ENCODE data around the gene JMJD1C.
A peak's percentile ranks its signal among the peaks of the same experiment; 100 is the strongest.

JMJD1C gene

DNA sequence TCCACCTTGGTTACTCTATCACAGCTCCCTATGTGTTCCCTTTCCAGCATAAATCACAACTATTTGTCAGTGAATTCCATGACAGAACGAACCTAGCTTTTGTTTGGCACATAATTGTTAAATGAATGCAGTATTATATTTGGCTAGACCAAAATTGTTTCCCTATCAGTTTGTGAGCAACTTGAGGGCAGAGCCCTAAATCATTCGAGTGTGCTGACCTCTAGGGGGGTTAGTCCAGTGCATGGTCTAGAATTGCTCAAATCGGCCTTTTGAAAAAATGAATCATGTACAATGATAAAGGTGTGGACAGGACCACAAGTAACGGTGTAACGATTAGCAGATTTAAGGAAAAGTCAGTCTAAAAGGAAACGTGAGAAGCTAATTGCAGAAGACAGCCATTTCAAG is 333.1 kb downstream of the JMJD1C start:
- H3K4me3 ChIP-seq = peak overlapping the region in 4 of 7 experiments; percentile 70 to 90 (median 80)
- peak overlapping the region in 15 of 21 experiments; percentile 43 to 100 (median 95) for H3K27ac ChIP-seq

DNA sequence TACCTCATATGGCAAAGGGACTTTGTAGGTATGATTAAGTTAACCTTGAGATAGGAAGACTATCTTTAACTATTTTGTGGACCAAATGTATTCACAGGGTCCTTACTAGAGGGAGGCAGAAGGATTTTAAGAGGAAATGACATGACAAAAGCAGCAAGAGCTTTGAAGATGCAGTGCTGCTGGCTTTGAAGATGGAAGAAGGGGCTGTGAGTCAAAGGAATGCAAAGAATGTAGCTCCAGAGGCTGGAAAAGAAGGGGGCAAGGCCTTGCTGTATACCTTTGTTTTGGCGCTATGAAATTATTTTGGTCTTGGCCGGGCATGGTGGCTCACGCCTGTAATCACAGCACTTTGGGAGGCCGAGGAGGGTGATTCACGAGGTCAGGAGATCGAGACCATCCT is 335.9 kb downstream of the JMJD1C start:
- H3K4me3 ChIP-seq = no peak overlapping the region
- H3K27ac ChIP-seq = no peak overlapping the region

DNA sequence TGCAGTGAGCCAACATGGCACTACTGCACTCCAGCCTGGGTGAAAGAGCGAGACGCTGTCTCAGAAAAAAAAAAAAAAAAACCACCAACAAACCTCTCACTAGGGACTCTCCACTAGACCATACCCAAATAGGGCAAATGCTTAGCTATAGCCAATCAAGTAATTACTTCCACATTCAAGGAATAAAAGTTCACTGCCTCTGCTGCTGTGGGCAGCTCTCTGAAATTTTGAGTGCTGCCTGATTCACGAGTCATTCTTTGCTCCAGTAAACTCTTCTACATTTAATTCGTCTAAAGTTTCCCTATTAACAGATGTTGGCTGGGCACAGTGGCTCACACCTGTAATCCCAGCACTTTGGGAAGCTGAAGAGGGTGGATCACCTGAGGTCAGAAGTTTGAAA is 337.3 kb downstream of the JMJD1C start:
- peak overlapping the region in 1 of 21 experiments; percentile 14 for H3K27ac ChIP-seq
- H3K4me3 ChIP-seq = no peak overlapping the region

GRCh38 chr10:63125459-63125858 is 340.3 kb downstream of the JMJD1C start:
- H3K27ac ChIP-seq = no peak overlapping the region
- H3K4me3 ChIP-seq = no peak overlapping the region

- no peak overlapping the region for H3K4me3 ChIP-seq
- no peak overlapping the region for H3K27ac ChIP-seq
These were observed 341.9 kb downstream of the JMJD1C start for GRCh38 chr10:63123727-63124362.

- no peak overlapping the region for H3K4me3 ChIP-seq
- H3K27ac ChIP-seq = peak overlapping the region in 3 of 21 experiments; percentile 18 to 72 (median 29)
These were observed 345.2 kb downstream of the JMJD1C start for GRCh38 chr10:63120554-63120953.

GRCh38 chr10:63119041-63119440 is 346.7 kb downstream of the JMJD1C start:
- H3K4me3 ChIP-seq = no peak overlapping the region
- no peak overlapping the region for H3K27ac ChIP-seq

Data from skin epidermis (tissue), 12 donors.